ENCODE data around the gene PODXL.

- TF ChIP-seq CTCF (IDR thresholded peaks at IDR 0.05) (no peak), EZH2phosphoT487 (IDR thresholded peaks at IDR 0.05) (no peak)
Measured at GRCh38 chr7:131544021-131544420, 12.4 kb downstream of the PODXL start.

Data from neural progenitor cell (in vitro differentiated cells).